HepG2 (cell line): ENCODE measurements around the gene MAGI1. TPM values are rescaled to one million over a fixed set of nuclear protein-coding genes. Genes with fewer than 3 reads are reported as not detected.

ENCODE experiments used
- ATAC-seq: fragments of 200-7000 bp; cut with Tn5 transposase; 3 replicates; pipeline ENCODE4 v1.9.1; 2020; ENCODE audit warnings: mild to moderate bottlenecking, moderate library complexity
- BruUV-seq: library from RNA; stranded (reverse); fragments of 400-500 nt; replicated peaks from 2 replicates; lab custom pipeline; 2021; lab: Mats Ljungman, UMichigan
- CTCF ChIA-PET: fragments of 300-600 bp; formaldehyde crosslinking; extraction: SDS; loops from one replicate; lab custom pipeline; 2021; ENCODE audit warnings: low total read pairs, inconsistent platforms, low intra/inter-chr PET ratio; lab: Yijun Ruan, JAX
- POLR2A ChIA-PET: fragments of 350-600 bp; sonication (Branson Sonifier 250); formaldehyde crosslinking; loops from one replicate; lab custom pipeline; 2020; ENCODE audit warnings: antibody characterized with exemption, inconsistent platforms; lab: Yijun Ruan, JAX
- DNase-seq: peaks from one replicate; pipeline ENCODE4 v3.0.0-alpha.2; 2015; ENCODE audit warnings: low spot score
- FAIRE-seq: peaks from 3 replicates; lab custom pipeline; 2011; peaks lifted over from hg19 to GRCh38; lab: Jason Lieb, UNC
- H2AFZ ChIP-seq: one replicate; pipeline ENCODE4 v1.6.1; 2011; ENCODE audit warnings: low read length, inconsistent platforms
- H3K27ac ChIP-seq: fragments of 300-600 bp; 3 replicates; pipeline ENCODE4 v1.8.0; 2011; ENCODE audit warnings: mixed run types, mild to moderate bottlenecking, mixed read lengths, low read length, inconsistent platforms; ENCODE audit not compliant: insufficient read depth; ENCODE audit errors: extremely low read length
- H3K27me3 ChIP-seq, 2 experiments: fragments of 200-600 bp in 1 of 2; 2 replicates in 1 of 2; 3 replicates in 1 of 2; pipeline versions ENCODE4 v1.6.0 to v1.8.0; 2011; ENCODE audit warnings: low read length in 2 of 2, mild to moderate bottlenecking in 2 of 2, moderate library complexity in 2 of 2, inconsistent platforms in 1 of 2; ENCODE audit not compliant: insufficient read depth in 2 of 2, control insufficient read depth in 1 of 2
- H3K36me3 ChIP-seq, 2 experiments: fragments of 200-600 bp in 1 of 2; replicated peaks in 1 of 2; 2 replicates in 1 of 2; 3 replicates in 1 of 2; pipeline versions ENCODE4 v1.5.1 to v1.8.0; 2011; ENCODE audit warnings: low read length in 2 of 2, inconsistent platforms in 1 of 2; ENCODE audit not compliant: insufficient read depth in 2 of 2, control insufficient read depth in 1 of 2
- H3K4me1 ChIP-seq: 2 replicates; pipeline ENCODE4 v1.5.1; 2012; ENCODE audit warnings: low read length, inconsistent platforms; ENCODE audit not compliant: insufficient read depth
- H3K4me2 ChIP-seq: 2 replicates; pipeline ENCODE4 v1.6.0; 2011; ENCODE audit warnings: low read depth, low read length, inconsistent platforms
- H3K4me3 ChIP-seq, 3 experiments: fragments of 200-600 bp in 1 of 3; sonication (generic), shearing (Covaris generic) in 1 of 3; replicated peaks in 1 of 3; 2 replicates each; pipeline ENCODE4 v1.5.1; 2011 to 2016; ENCODE audit warnings: low read length in 3 of 3, inconsistent platforms in 2 of 3, low read depth in 2 of 3, mild to moderate bottlenecking in 2 of 3, control low read depth in 1 of 3, mixed read lengths in 1 of 3; ENCODE audit not compliant: insufficient read depth in 1 of 3
- H3K79me2 ChIP-seq: one replicate; pipeline ENCODE4 v1.6.1; 2011; ENCODE audit warnings: low read length, inconsistent platforms; ENCODE audit not compliant: insufficient read depth
- H3K9ac ChIP-seq: 2 replicates; pipeline ENCODE4 v1.6.0; 2011; ENCODE audit warnings: mild to moderate bottlenecking, low read depth, low read length, inconsistent platforms; ENCODE audit not compliant: insufficient read depth
- H3K9me3 ChIP-seq: 2 replicates; pipeline ENCODE4 v1.5.1; 2012; ENCODE audit warnings: mild to moderate bottlenecking, low read length
- H4K20me1 ChIP-seq: 2 replicates; pipeline ENCODE4 v1.6.0; 2011; ENCODE audit warnings: inconsistent platforms, mild to moderate bottlenecking, low read length, moderate library complexity; ENCODE audit not compliant: insufficient read depth
- FOXO1 ChIP-seq: sonication (generic); formaldehyde crosslinking; IDR thresholded peaks from 2 replicates; pipeline ENCODE4 v1.4.0; 2020; ENCODE audit warnings: missing genetic modification reagents
- IRF2 ChIP-seq: IDR thresholded peaks from 2 replicates; pipeline ENCODE4 v1.6.1; 2018; ENCODE audit warnings: missing genetic modification reagents, missing compliant biosample characterization
- KLF13 ChIP-seq: sonication (generic); formaldehyde crosslinking; IDR thresholded peaks from 2 replicates; pipeline ENCODE4 v1.4.0; 2020; ENCODE audit warnings: mild to moderate bottlenecking, missing genetic modification reagents
- KMT2B ChIP-seq: IDR thresholded peaks from 2 replicates; pipeline ENCODE4 v1.6.1; 2016; ENCODE audit warnings: missing genetic modification reagents, missing compliant biosample characterization
- RFXANK ChIP-seq: IDR thresholded peaks from 2 replicates; pipeline ENCODE4 v1.6.1; 2016
- ZNF121 ChIP-seq: sonication (generic); formaldehyde crosslinking; IDR thresholded peaks from 2 replicates; pipeline ENCODE4 v1.5.0; 2020; ENCODE audit warnings: mild to moderate bottlenecking, missing genetic modification reagents
- ZNF234 ChIP-seq: sonication (generic); formaldehyde crosslinking; conservative IDR thresholded peaks from 2 replicates; pipeline ENCODE4 v1.5.1; 2020; ENCODE audit warnings: mild to moderate bottlenecking, missing genetic modification reagents
- ZNF33A ChIP-seq: sonication (generic); formaldehyde crosslinking; IDR thresholded peaks from 2 replicates; pipeline ENCODE4 v1.5.1; 2020; ENCODE audit warnings: missing genetic modification reagents, mild to moderate bottlenecking, moderate library complexity, borderline replicate concordance
- ZNF850 ChIP-seq: sonication (generic); formaldehyde crosslinking; conservative IDR thresholded peaks from 2 replicates; pipeline ENCODE4 v1.9.0; 2021; ENCODE audit warnings: mild to moderate bottlenecking, missing genetic modification reagents
- ZNF883 ChIP-seq: sonication (generic); formaldehyde crosslinking; IDR thresholded peaks from 2 replicates; pipeline ENCODE4 v1.5.1; 2020; ENCODE audit warnings: mild to moderate bottlenecking, missing genetic modification reagents; ENCODE audit errors: not compliant biosample characterization
- WGBS: methylation state at CpG from one replicate; pipeline ENCODE4 v1.1.6; 2017; ENCODE audit warnings: low lambda C conversion rate; 5-methylcytosine and 5-hydroxymethylcytosine counted together
- in situ Hi-C: cut with HindIII; loops from 2 replicates; pipeline ENCODE4 v1.10.0; 2017; ENCODE audit warnings: low pct_unique_long_range_greater_than_20kb; ENCODE audit not compliant: extremely low pct_ligation_motif_present
- intact Hi-C: fragments of 100-400 bp; cut with micrococcal nuclease; formaldehyde crosslinking; loops from one replicate; pipeline ENCODE4 v1.10.0; 2022; ENCODE audit not compliant: unreplicated experiment
- polyA plus RNA-seq, 8 experiments: library from polyadenylated mRNA; depleted of rRNA in 3 of 8; stranded (reverse) in 7 of 8; unstranded in 1 of 8; fragments of >200 nt; fragmentation: Illumina TruSeq in 4 of 8; extraction: Trizol in 4 of 8; gene quantifications; 2 replicates each; pipeline versions ENCODE4 v1.2.1 to v1.2.3, GENCODE V29; 2011 to 2016; ENCODE audit warnings: low read depth in 4 of 8, missing spikeins in 1 of 8, mixed read lengths in 1 of 8; ENCODE audit not compliant: insufficient read depth in 1 of 8
- total RNA-seq, 5 experiments: library from RNA; depleted of rRNA; stranded (reverse); fragments of >200 nt; fragmentation: Illumina TruSeq; extraction: Trizol; gene quantifications; 2 replicates each; pipeline ENCODE4 v1.2.3, GENCODE V29; 2016; ENCODE audit warnings: low read depth in 1 of 5
- TF ChIP-seq, protein P1 (sequence below): sonication (generic); formaldehyde crosslinking; IDR thresholded peaks from 2 replicates; pipeline ENCODE4 v1.5.0; 2020; ENCODE audit warnings: missing genetic modification reagents
- TF ChIP-seq, protein P2 (sequence below): sonication (generic); formaldehyde crosslinking; IDR thresholded peaks from 2 replicates; pipeline ENCODE4 v1.5.1; 2020; ENCODE audit warnings: mild to moderate bottlenecking, missing genetic modification reagents, moderate library complexity

The MAGI1 gene
- total and polyA plus RNA-seq, 2 of the 13 experiments (the other 11 are each of a cell fraction or from before 2014, with no cell fraction given): 22.2 to 26.0 TPM

DNA sequence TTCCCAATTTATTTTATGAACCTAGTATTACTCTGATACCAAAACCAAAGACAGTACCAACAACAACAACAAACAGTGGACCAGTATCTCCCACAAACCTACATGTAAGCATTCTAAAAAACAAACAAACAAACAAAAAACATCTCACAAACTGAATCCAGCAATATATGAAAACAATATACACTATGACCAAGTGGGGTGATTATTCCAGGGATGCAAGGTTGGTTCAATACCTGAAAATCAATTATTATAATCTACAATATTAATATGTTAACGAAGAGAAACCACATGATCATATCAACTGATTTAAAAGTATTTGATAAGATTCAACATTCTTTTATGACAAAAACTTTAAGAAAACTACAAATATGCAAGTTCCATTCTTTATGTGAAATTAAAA is 391.3 kb downstream of the MAGI1 start:
- Histone ChIP-seq H2AFZ (no peak overlapping the region), H3K4me1 (no peaks in the 10 kb centered on the region), H3K9me3 (peaks cover 8% of the 10 kb centered on the region), H3K36me3 (no peaks in the 10 kb centered on the region; a peak in 1 of 5 replicates), H3K9ac (no peak overlapping the region), H3K79me2 (peaks cover 29% of the 10 kb centered on the region), H3K27me3 (no peaks in the 10 kb centered on the region), H3K4me3 (no peak overlapping the region), H3K27ac (no peak overlapping the region), H3K4me2 (no peak overlapping the region), H4K20me1 (peaks cover 12% of the 10 kb centered on the region)
- no peak for DNase-seq
- ChIA-PET CTCF (no interaction called here), POLR2A (no interaction called here)
- FAIRE-seq: no peak
- 100% methylated on average over 1 of the region's 1 CpG for WGBS
- intact Hi-C loops: no loop called here
- in situ Hi-C loops: no loop called here
- TF ChIP-seq, protein P1, sequence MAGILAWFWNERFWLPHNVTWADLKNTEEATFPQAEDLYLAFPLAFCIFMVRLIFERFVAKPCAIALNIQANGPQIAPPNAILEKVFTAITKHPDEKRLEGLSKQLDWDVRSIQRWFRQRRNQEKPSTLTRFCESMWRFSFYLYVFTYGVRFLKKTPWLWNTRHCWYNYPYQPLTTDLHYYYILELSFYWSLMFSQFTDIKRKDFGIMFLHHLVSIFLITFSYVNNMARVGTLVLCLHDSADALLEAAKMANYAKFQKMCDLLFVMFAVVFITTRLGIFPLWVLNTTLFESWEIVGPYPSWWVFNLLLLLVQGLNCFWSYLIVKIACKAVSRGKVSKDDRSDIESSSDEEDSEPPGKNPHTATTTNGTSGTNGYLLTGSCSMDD (CRISPR knock-in tag): no peak
- no peak for TF ChIP-seq KMT2B (CRISPR knock-in tag)
- no TSS peak for BruUV-seq
- ATAC-seq: no peak

DNA sequence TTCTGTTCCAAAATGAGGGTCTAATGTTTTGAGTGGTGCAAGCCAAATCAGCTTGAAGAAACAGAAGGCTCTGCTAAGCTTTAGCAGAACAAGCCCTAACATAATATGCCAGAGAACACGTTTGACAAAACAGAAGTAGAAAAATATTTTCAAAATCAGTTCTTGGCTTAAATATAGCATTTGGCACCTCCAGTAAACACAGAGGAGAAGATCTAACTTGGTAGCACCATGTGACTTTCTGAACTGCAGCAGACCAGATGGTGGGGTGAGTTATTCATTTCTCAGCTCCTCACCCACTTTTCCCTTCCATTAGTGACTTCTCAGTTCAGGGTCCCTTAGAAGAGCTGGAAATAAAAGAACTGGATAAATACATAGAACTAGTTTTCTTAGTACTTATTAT is 395.8 kb downstream of the MAGI1 start:
- Histone ChIP-seq H3K27ac (no peak overlapping the region), H3K79me2 (peaks cover 23% of the 10 kb centered on the region), H3K9me3 (peaks cover 4% of the 10 kb centered on the region), H4K20me1 (peaks cover 5% of the 10 kb centered on the region; the same call in 1 of the 2 replicates), H3K36me3 (no peaks in the 10 kb centered on the region; a peak in 1 of 5 replicates), H3K27me3 (no peaks in the 10 kb centered on the region), H3K4me1 (no peaks in the 10 kb centered on the region), H3K4me3 (no peak overlapping the region), H2AFZ (no peak overlapping the region), H3K9ac (no peak overlapping the region), H3K4me2 (no peak overlapping the region)
- FAIRE-seq (no peak), DNase-seq (no peak), ATAC-seq (no peak)
- intact Hi-C loops: no loop called here
- in situ Hi-C loops: no loop called here
- CTCF ChIA-PET: no interaction called here
- BruUV-seq: no TSS peak
- WGBS: 94% methylated on average over 1 of the region's 1 CpG
- POLR2A ChIA-PET: no interaction called here
- TF ChIP-seq ZNF121 (CRISPR knock-in tag) (no peak), ZNF850 (CRISPR knock-in tag) (no peak), RFXANK (CRISPR knock-in tag) (no peak), ZNF883 (CRISPR knock-in tag) (no peak), ZNF234 (CRISPR knock-in tag) (no peak), KLF13 (CRISPR knock-in tag) (no peak), FOXO1 (CRISPR knock-in tag) (no peak), IRF2 (CRISPR knock-in tag) (no peak), ZNF33A (CRISPR knock-in tag) (no peak)
- TF ChIP-seq, protein P2, sequence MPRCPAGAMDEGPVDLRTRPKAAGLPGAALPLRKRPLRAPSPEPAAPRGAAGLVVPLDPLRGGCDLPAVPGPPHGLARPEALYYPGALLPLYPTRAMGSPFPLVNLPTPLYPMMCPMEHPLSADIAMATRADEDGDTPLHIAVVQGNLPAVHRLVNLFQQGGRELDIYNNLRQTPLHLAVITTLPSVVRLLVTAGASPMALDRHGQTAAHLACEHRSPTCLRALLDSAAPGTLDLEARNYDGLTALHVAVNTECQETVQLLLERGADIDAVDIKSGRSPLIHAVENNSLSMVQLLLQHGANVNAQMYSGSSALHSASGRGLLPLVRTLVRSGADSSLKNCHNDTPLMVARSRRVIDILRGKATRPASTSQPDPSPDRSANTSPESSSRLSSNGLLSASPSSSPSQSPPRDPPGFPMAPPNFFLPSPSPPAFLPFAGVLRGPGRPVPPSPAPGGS (CRISPR knock-in tag): no peak
